Liver (tissue), 9 donors: ENCODE measurements around the gene ANXA3. TPM values are rescaled to one million over a fixed set of nuclear protein-coding genes. Genes with fewer than 3 reads are reported as not detected.
A peak's percentile ranks its signal among the peaks of the same experiment; 100 is the strongest.

ENCODE experiments used
- DNase-seq: peaks from one replicate; pipeline ENCODE4 v3.0.0-alpha.2; 2017; ENCODE audit warnings: low spot score
- H3K27ac ChIP-seq, 2 donors: one replicate each; pipeline ENCODE4 v1.7.0; 2013; ENCODE audit warnings: inconsistent platforms in 2 of 2, low read length in 2 of 2, control low read depth in 1 of 2, low read depth in 1 of 2, mild to moderate bottlenecking in 1 of 2
- H3K27me3 ChIP-seq, 4 donors: one replicate each; pipeline versions ENCODE4 v1.6.1 to v1.7.0; 2013; ENCODE audit warnings: low read length in 3 of 4, inconsistent platforms in 1 of 4, mild to moderate bottlenecking in 1 of 4, moderate library complexity in 1 of 4; ENCODE audit not compliant: control insufficient read depth in 4 of 4, insufficient read depth in 4 of 4
- H3K36me3 ChIP-seq, 4 donors: one replicate each; pipeline versions ENCODE4 v1.6.1 to v1.7.0; 2013; ENCODE audit warnings: low read length in 3 of 4, mild to moderate bottlenecking in 3 of 4, low read depth in 1 of 4, moderate library complexity in 1 of 4; ENCODE audit not compliant: control insufficient read depth in 4 of 4, insufficient read depth in 3 of 4
- H3K4me1 ChIP-seq, 4 donors: one replicate each; pipeline versions ENCODE4 v1.6.1 to v1.7.0; 2013; ENCODE audit warnings: low read length in 3 of 4, mild to moderate bottlenecking in 3 of 4, moderate library complexity in 1 of 4; ENCODE audit not compliant: control insufficient read depth in 4 of 4, insufficient read depth in 4 of 4
- H3K4me3 ChIP-seq, 3 donors: one replicate each; pipeline versions ENCODE4 v1.6.1 to v1.7.0; 2013; ENCODE audit warnings: low read length in 3 of 3, control low read depth in 1 of 3, low read depth in 1 of 3, mild to moderate bottlenecking in 1 of 3
- H3K9ac ChIP-seq, 2 donors: one replicate each; pipeline ENCODE4 v1.7.0; 2013; ENCODE audit warnings: low read length in 2 of 2, mild to moderate bottlenecking in 2 of 2, moderate library complexity in 2 of 2, control low read depth in 1 of 2, low read depth in 1 of 2
- H3K9me3 ChIP-seq, 4 donors: one replicate each; pipeline versions ENCODE4 v1.6.1 to v1.7.0; 2013; ENCODE audit warnings: low read length in 3 of 4; ENCODE audit not compliant: control insufficient read depth in 4 of 4
- ATF3 ChIP-seq: IDR thresholded peaks from 2 replicates; pipeline ENCODE4 v1.6.1; 2016; ENCODE audit warnings: antibody characterized with exemption
- CTCF ChIP-seq: fragments of 150-350 bp; IDR thresholded peaks from 2 replicates; pipeline ENCODE4 v1.5.1; 2017; ENCODE audit warnings: improper control_type of control experiment, low read depth, low read length; ENCODE audit not compliant: missing input control
- EGR1 ChIP-seq, 2 donors: IDR thresholded peaks; 2 replicates each; pipeline ENCODE4 v1.6.1; 2016 to 2018; ENCODE audit warnings: antibody characterized with exemption in 2 of 2, low read depth in 2 of 2
- FOXA1 ChIP-seq: IDR thresholded peaks from 2 replicates; pipeline ENCODE4 v1.6.1; 2016; ENCODE audit warnings: antibody characterized with exemption
- FOXA2 ChIP-seq: IDR thresholded peaks from 2 replicates; pipeline ENCODE4 v1.6.1; 2016; ENCODE audit warnings: antibody characterized with exemption
- GABPA ChIP-seq, 2 donors: IDR thresholded peaks in 1 of 2; conservative IDR thresholded peaks in 1 of 2; 2 replicates each; pipeline ENCODE4 v1.6.1; 2016; ENCODE audit warnings: antibody characterized with exemption in 2 of 2, mild to moderate bottlenecking in 1 of 2, moderate library complexity in 1 of 2
- HNF4A ChIP-seq, 2 donors: conservative IDR thresholded peaks; 2 replicates each; pipeline ENCODE4 v1.6.1; 2016; ENCODE audit warnings: antibody characterized with exemption in 2 of 2, mild to moderate bottlenecking in 2 of 2
- HNF4G ChIP-seq: IDR thresholded peaks from 2 replicates; pipeline ENCODE4 v1.6.1; 2016; ENCODE audit warnings: antibody characterized with exemption
- JUND ChIP-seq, 2 donors: IDR thresholded peaks; 2 replicates each; pipeline ENCODE4 v1.6.1; 2016; ENCODE audit warnings: antibody characterized with exemption in 2 of 2
- MAX ChIP-seq: IDR thresholded peaks from 2 replicates; pipeline ENCODE4 v1.6.1; 2016; ENCODE audit warnings: antibody characterized with exemption
- NR2F2 ChIP-seq: IDR thresholded peaks from 2 replicates; pipeline ENCODE4 v1.6.1; 2016; ENCODE audit warnings: antibody characterized with exemption
- RAD21 ChIP-seq, 2 donors: IDR thresholded peaks; 2 replicates each; pipeline ENCODE4 v1.6.1; 2016; ENCODE audit warnings: antibody characterized with exemption in 2 of 2, mild to moderate bottlenecking in 2 of 2
- RXRA ChIP-seq, 2 donors: IDR thresholded peaks; 2 replicates each; pipeline ENCODE4 v1.6.1; 2017 to 2018; ENCODE audit warnings: antibody characterized with exemption in 2 of 2, mild to moderate bottlenecking in 1 of 2
- SP1 ChIP-seq: IDR thresholded peaks from 2 replicates; pipeline ENCODE4 v1.6.1; 2018; ENCODE audit warnings: antibody characterized with exemption, mild to moderate bottlenecking
- TAF1 ChIP-seq: conservative IDR thresholded peaks from 2 replicates; pipeline ENCODE4 v1.6.1; 2016; ENCODE audit warnings: antibody characterized with exemption, mild to moderate bottlenecking
- YY1 ChIP-seq: IDR thresholded peaks from 2 replicates; pipeline ENCODE4 v1.6.1; 2016; ENCODE audit warnings: antibody characterized with exemption, mild to moderate bottlenecking
- ZBTB33 ChIP-seq: IDR thresholded peaks from 2 replicates; pipeline ENCODE4 v1.6.1; 2016; ENCODE audit warnings: antibody characterized with exemption
- WGBS: extraction: QIAGEN DNeasy Blood & Tissue Kit; methylation state at CpG from one replicate; pipeline ENCODE4 v1.1.7; 2013; 5-methylcytosine and 5-hydroxymethylcytosine counted together
- polyA plus RNA-seq, 2 donors: library from polyadenylated mRNA; stranded (reverse) in 1 of 2; unstranded in 1 of 2; fragments of 200-250 nt in 1 of 2; fragments of >200 nt in 1 of 2; fragmentation: Nextera tagmentation in 1 of 2; extraction: Ambion mirVana in 1 of 2; gene quantifications; one replicate each; pipeline versions ENCODE4 v1.2.1 to v1.2.3, GENCODE V29; 2013 to 2015
- total RNA-seq, 2 donors: library from RNA; depleted of rRNA; stranded (reverse); fragments of >200 nt; gene quantifications; one replicate each; pipeline ENCODE4 v1.2.3, GENCODE V29; 2014
- donor health status: healthy.
- donor health status: healthy.
- donor health status: healthy.
- donor health status: healthy.
- donor health status: healthy.

The ANXA3 gene
- total and polyA plus RNA-seq, 4 donors: 1.7 to 16.4 (median 3.4) TPM

DNA sequence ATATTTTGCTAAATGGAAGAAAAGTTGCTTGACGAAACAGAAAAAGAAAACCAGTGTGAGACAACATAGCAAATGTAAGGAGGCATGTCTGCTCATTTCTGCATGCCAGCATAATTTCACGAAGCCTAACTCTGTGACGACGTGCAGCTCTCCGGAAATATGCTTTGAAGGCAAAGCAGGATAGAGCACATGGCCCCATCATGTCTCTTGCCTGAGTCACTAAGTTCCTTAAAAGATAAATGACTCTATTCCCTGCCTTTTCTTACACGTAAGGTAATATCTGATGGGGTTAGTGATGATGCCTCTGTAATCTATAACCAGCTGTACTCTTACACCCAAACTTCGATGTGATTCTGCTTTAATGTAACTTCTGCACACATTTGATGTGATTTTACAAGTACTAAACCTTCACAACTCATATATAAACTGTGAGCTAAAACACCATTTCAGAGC lies 64.5 kb downstream of the ANXA3 start:
- Histone ChIP-seq H3K9me3 (no peaks in the 10 kb centered on the region), H3K27me3 (no peaks in the 10 kb centered on the region), H3K36me3 (no peaks in the 10 kb centered on the region), H3K27ac (no peak overlapping the region), H3K4me3 (no peak overlapping the region), H3K4me1 (no peaks in the 10 kb centered on the region), H3K9ac (no peak overlapping the region)
- 77% methylated on average over 7 of the region's 7 CpGs for WGBS
- DNase-seq: no peak
- TF ChIP-seq MAX: peak; percentile 30
- no peak for TF ChIP-seq RAD21 (IDR thresholded peaks at IDR 0.05)
- TF ChIP-seq HNF4A (conservative IDR thresholded peaks at IDR 0.05): no peak

GRCh38 chr4:78618436-78618835 lies 66.9 kb downstream of the ANXA3 start:
- WGBS: 65% methylated on average over 1 of the region's 1 CpG

More at GRCh38 chr4:78618436-78618835, 66.9 kb downstream of the ANXA3 start:
- TF ChIP-seq EGR1 (IDR thresholded peaks at IDR 0.05; ENCODE audit: low read depth in 2 of 2) (no peak), CTCF (no peak), RXRA (IDR thresholded peaks at IDR 0.05) (no peak), FOXA2 (no peak), GABPA (IDR thresholded peaks at IDR 0.05 in 1 of 2, conservative IDR thresholded peaks at IDR 0.05 in 1 of 2) (no peak), YY1 (no peak), SP1 (no peak), MAX (no peak), ATF3 (no peak), TAF1 (no peak), HNF4A (conservative IDR thresholded peaks at IDR 0.05) (no peak), RAD21 (IDR thresholded peaks at IDR 0.05) (no peak), HNF4G (no peak), ZBTB33 (no peak), NR2F2 (no peak), JUND (IDR thresholded peaks at IDR 0.05) (no peak), FOXA1 (no peak)
- Histone ChIP-seq H3K4me1 (no peaks in the 10 kb centered on the region), H3K9ac (no peak overlapping the region), H3K27me3 (no peaks in the 10 kb centered on the region), H3K27ac (no peak overlapping the region), H3K36me3 (no peaks in the 10 kb centered on the region), H3K9me3 (no peaks in the 10 kb centered on the region), H3K4me3 (no peak overlapping the region)
- no peak for DNase-seq
